Eye (tissue), 1 donor: ENCODE measurements around the gene SLIT1.

Experiments used
- DNase-seq: peaks from one replicate; pipeline ENCODE4 v3.0.0-alpha.2; 2015

SLIT1 gene

GRCh38 chr10:97061423-97061822, 124.3 kb downstream of the SLIT1 start:
- no peak for DNase-seq

DNA sequence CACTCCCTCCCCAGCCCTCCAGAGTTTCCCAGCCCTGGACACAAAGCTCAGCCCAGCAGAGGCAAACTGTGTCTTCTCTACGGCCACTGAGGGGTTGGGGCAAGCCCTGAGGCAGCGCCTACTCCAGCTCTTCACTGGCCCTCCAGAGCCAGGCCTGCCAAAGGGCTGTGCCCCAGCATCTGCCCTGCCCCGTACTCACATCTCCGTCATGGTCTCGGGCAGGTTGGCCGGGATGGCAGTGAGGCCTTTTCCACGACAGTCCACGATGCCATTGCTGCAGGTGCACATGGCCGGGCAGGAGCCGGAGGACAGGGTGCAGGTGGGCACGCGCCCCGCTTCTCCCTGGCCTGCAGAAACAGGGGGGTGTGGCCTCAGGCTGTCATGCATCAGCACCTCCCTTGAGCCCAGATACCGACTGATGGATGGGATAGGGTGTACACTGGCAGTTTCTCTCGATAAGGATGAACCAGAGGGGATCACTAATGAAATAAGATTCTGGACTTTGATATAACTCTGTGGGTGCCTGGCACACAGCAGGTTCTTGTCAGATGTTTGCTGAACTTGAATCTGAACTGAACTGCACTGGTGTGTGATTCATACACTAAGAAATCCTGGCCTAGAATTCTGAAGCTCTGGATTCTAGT, 125.2 kb downstream of the SLIT1 start:
- DNase-seq, result no peak

GRCh38 chr10:97059872-97060205, 125.9 kb downstream of the SLIT1 start:
- DNase-seq, result no peak

- no peak for DNase-seq
Measured at GRCh38 chr10:97059006-97059871, 126.5 kb downstream of the SLIT1 start.

GRCh38 chr10:97058521-97058920, 127.2 kb downstream of the SLIT1 start:
- DNase-seq, result no peak

DNA sequence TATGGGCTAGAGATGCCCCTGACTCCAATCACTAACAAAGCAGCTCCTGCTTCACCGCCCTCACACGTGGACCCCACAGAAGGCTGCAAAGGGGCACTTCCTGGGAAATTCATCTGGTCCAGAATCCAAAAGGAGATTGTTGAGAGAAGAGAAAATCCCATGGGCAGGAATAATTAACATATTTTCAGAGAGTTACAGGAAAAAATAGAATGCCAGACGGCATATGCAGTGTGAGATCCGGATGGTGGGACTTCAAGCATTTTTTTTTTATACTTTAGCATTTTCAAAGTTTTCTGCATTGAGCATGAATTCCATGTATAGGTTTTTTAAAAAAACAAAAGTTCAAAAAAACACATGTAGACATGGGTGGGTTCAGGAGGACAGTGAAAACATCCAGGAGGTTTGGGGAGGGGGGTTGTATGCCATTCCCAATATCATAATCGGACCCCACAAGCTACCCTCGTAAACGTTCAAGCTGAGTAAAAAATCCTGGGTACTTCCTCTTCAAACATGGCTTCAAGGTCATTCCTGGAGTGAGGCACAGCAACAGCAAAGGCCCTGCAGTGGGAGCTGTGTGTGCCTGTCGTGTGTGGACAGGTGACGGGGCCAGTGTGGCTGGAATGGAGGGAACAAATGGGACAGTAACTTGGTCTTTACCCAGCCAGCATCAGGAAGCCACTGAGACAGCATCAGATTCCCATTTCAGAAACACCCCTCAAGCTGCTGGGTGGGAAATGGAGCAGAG, 128.1 kb downstream of the SLIT1 start:
- DNase-seq, result no peak

GRCh38 chr10:97056003-97056630, 129.6 kb downstream of the SLIT1 start:
- DNase-seq, result no peak

DNA sequence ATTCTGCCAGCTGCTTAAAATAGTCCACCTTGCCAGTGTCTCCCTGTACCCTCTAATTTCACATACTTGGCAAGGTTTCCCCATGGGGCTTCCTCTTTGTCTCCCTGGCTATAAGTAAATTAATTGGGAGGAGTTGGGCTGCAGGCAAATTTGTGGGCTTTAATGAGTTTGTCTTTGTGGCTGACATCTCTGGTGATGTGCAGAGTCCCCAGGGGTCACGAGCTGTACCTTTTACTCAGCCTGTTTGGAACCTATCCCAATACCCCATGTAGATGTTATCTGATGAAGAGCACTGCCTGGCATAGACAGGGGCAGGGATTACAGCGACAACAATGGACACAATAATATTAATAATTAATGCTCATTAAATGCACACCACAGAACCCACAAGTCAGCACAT, 132.5 kb downstream of the SLIT1 start:
- DNase-seq, result no peak

- DNase-seq, result no peak
Measured at GRCh38 chr10:97050956-97051496, 134.7 kb downstream of the SLIT1 start.

- no peak for DNase-seq
Measured at GRCh38 chr10:97050205-97050745, 135.5 kb downstream of the SLIT1 start.

DNA sequence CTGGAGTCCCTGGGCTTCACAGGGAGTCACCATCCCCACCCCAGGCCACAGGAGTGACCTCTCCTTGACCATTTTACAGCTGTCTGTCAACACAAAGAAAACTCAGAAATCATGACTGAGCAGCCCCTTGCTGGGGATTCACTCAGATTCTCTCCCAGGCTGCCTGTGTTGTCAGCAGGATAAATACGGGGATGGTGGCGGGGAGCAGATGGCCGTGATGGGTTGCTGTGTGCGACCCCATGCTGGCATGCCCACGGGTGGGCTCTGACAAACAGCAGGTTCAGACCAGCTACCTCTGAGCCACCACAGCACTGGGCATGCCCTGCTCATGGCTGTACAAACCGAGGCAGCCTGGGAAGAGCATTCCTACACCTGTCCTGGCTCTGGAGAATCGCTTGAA, 136.1 kb downstream of the SLIT1 start:
- DNase-seq, result no peak

DNA sequence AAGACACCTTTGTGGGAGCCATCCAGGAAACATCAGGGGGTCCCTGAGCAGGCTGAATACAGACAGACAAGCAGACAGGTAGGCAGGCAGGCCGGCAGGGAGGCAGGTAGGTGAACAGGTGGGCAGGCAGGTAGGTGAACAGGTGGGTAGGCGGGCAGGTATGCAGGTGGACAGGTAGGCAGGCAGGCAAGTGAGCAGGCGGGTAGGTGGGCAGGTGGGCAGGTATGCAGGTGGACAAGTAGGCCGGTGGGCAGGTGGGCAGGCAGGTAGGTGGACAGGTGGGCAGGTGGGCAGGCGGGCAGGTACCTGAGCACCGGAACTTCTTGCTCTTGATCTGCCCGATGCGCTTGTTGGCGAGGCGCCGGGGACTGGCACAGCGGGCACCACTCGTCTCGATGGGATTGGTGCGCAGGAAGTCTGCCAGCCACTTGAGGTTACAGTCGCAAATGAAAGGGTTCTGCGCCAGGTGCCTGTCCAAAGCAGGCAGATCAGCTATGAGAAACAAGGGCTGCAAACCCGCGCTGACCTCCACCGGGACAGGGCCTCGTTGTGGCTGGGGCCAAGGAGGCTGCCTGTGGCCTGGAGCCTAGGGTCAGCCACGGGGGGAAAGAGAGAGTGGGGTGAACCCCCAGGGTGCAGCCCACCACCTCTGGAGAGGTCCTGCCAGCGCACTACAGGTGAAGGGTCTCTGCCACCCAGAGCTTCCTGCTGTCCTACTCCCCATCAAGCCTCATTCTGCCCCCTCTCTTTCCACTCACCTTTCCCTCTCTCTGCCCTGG, 136.9 kb downstream of the SLIT1 start:
- DNase-seq, result no peak

GRCh38 chr10:97047788-97048187, 138.0 kb downstream of the SLIT1 start:
- DNase-seq, result no peak

DNA sequence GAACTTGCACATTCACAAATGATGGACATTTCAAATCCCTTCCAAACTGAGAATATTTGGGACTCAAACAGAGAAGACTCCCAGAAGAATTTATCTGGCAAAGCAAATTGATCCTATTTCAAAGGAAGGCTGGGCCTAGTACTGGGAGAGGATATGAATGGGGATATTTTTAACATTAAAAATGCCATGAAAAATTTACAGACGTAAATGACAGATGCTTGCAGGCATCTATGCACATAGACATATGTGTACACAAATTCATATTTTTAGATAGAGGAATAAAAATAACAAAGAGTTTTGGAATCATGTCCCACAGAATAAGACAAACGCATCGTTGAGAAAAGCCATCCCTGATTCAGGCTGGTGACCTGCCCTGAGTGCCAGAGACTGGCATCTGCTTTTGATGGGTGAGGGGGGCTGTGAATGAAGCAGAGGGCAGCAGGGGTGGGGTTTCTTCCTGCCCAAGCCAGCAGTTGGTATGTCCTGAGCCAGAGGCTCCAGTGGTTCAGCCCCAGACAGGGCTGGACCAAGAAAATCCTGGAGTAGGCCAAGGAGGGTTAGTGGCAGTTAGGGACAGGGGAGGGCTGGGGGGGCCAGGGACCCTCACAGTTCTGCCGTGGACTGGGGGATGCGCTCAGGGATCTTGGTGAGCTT, 138.5 kb downstream of the SLIT1 start:
- DNase-seq, result no peak

DNA sequence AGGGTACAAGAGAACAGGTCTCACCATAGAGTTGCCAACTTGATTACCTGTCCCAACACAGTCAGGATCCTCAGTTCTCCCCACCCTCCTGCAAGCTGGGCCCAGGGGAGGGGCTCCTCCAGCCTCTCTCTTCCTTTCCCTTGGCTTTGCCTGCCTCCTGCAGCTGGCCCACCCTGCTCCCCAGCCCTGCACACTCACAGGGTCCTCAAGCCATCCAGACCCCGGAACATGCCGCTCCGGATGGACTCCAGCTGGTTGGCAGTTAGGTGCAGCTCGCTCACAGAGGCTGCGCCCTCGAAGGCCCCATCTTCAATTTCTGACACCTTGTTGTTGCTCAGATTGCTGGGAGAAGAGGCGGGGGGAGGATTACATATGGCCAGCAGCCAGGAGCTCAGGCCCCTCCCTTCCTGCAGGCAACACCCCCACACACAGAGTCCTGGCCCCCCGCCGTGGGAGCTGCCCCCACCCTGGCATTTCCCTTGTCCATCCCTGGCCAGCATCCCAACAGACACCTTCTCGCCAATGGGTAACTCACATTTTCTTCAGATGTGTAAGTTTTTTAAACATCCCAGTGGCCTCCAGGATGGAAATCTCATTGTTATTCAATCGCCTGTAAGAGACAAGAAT, 139.2 kb downstream of the SLIT1 start:
- no peak for DNase-seq

DNA sequence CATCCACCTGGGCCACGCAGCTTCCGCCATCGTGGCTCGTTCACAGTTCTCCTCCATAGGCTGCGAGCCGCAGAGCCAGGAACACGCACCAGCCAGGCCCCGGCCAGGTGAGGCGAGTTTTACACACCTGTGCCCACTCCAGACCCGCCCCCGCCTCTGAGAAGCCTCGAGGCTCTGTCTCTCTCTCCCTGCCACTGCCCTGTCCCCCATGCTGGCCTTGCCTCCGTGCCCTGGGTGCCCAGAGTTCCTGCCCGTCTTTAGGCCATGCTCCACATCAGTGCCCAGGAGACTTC, 142.2 kb downstream of the SLIT1 start:
- DNase-seq, result no peak

DNA sequence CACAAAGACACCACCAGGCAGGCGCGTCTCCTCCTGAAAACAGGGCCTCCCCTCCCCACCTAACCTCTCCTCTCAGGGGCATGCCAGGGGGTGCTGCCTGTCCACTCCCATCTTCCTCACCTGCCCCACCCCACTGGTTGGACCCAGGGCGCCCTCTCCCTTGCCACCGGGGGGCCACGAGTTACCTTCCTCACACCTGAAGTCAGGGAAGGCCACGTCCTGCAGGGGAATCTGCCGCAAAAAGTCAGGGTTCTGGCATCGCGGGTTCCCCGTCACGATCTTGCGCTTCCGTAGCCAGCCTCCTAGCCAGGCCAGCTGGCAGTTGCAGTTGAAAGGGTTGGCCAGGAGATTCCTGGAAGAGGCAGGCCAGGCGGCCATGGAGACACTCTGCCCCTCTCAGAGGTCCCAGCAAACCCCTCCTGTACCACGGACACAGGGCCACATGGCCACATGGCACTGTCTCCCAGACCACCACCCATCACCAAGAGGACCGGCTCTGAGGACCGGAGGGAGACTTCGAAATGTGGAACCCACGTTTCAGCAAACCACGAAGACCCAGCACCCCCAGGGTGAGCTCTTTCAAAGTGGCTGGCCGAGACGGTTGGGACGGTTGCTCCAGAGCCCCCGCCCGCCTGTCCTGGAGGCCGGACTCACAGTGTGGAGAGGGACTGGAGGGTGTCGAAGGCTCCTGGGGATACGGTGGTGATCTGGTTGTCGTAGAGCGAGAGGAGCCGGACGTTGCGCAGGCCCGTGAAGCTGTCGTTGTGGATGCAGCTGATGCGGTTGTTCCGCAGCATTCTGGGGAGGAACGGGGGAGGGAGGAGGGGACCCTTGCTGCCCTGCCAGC, 142.8 kb downstream of the SLIT1 start:
- DNase-seq, result no peak

GRCh38 chr10:97042081-97042480, 143.7 kb downstream of the SLIT1 start:
- no peak for DNase-seq

GRCh38 chr10:97040706-97041105, 145.1 kb downstream of the SLIT1 start:
- no peak for DNase-seq

DNA sequence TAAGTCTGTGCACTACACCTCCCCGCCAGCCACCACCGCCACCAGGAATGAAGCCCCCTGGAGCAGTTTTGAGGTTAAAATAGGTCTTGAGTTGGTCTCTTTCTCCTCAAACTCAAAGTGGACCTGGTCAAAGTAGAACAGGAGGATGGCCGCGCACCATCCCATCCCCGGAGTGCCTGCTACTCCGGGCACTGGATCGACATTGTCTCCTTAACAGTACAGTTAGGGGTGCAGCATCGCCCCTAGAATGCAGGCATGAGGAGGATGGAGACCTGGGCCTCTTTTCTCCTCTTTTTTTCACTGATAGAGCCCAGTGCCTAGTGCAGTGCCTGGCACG, 145.5 kb downstream of the SLIT1 start:
- DNase-seq, result no peak
